Measurements from ENCODE around the gene FOXC1. TPM values are rescaled to one million over a fixed set of nuclear protein-coding genes. Genes with fewer than 3 reads are reported as not detected.

The FOXC1 gene
- total and polyA plus RNA-seq, 7 donors: 0.90 to 2.7 (median 1.5) TPM

GRCh38 chr6:1657116-1657770 lies 47.5 kb downstream of the FOXC1 start:
- no peaks in the 10 kb centered on the region for H3K27me3 ChIP-seq (ENCODE audit: insufficient read depth in 3 of 3, low read length in 2 of 3)
- intact Hi-C loops (cut with DNase I): no loop called here
- WGBS, 3 donors: 55 to 61% (median 61%) methylated on average over 13 of the region's 13 CpGs
- no peak overlapping the region for H3K27ac ChIP-seq
- no peak for TF ChIP-seq CTCF (IDR thresholded peaks at IDR 0.05)
- ATAC-seq: no peak
- no peak overlapping the region for H3K4me3 ChIP-seq
- H3K36me3 ChIP-seq (ENCODE audit: insufficient read depth in 1 of 2, low read depth in 1 of 2): no peaks in the 10 kb centered on the region
- no peaks in the 10 kb centered on the region for H3K9me3 ChIP-seq
- no peak for DNase-seq
- no peaks in the 10 kb centered on the region for H3K4me1 ChIP-seq

- WGBS, 3 donors: 76 to 88% (median 81%) methylated on average over 7 of the region's 7 CpGs
- H3K27ac ChIP-seq: no peak overlapping the region
These were observed 48.1 kb downstream of the FOXC1 start for GRCh38 chr6:1657771-1658165.

GRCh38 chr6:1658212-1659005 lies 48.7 kb downstream of the FOXC1 start:
- no peak for ATAC-seq
- no peaks in the 10 kb centered on the region for H3K36me3 ChIP-seq (ENCODE audit: insufficient read depth in 1 of 2, low read depth in 1 of 2)
- no peak for TF ChIP-seq CTCF (IDR thresholded peaks at IDR 0.05)
- H3K27me3 ChIP-seq (ENCODE audit: insufficient read depth in 3 of 3, low read length in 2 of 3): no peaks in the 10 kb centered on the region
- no peak for DNase-seq
- H3K4me1 ChIP-seq: no peaks in the 10 kb centered on the region
- H3K9me3 ChIP-seq: no peaks in the 10 kb centered on the region
- intact Hi-C loops (cut with DNase I): no loop called here
- WGBS, 3 donors: 91 to 93% (median 92%) methylated on average over 15 of the region's 15 CpGs
- no peak overlapping the region for H3K4me3 ChIP-seq
- H3K27ac ChIP-seq: no peak overlapping the region

More at GRCh38 chr6:1657771-1658165, 48.1 kb downstream of the FOXC1 start:
- H3K27me3 ChIP-seq (ENCODE audit: insufficient read depth in 3 of 3, low read length in 2 of 3): no peaks in the 10 kb centered on the region
- H3K36me3 ChIP-seq (ENCODE audit: insufficient read depth in 1 of 2, low read depth in 1 of 2): no peaks in the 10 kb centered on the region
- DNase-seq (no peak), ATAC-seq (no peak)
- no peaks in the 10 kb centered on the region for H3K9me3 ChIP-seq
- no peak for TF ChIP-seq CTCF (IDR thresholded peaks at IDR 0.05)
- no peak overlapping the region for H3K4me3 ChIP-seq
- H3K4me1 ChIP-seq: no peaks in the 10 kb centered on the region
- intact Hi-C loops (cut with DNase I): no loop called here

GRCh38 chr6:1659816-1660215 lies 50.1 kb downstream of the FOXC1 start:
- no peak for TF ChIP-seq CTCF (IDR thresholded peaks at IDR 0.05)
- H3K27ac ChIP-seq: no peak overlapping the region
- H3K27me3 ChIP-seq (ENCODE audit: insufficient read depth in 3 of 3, low read length in 2 of 3): no peaks in the 10 kb centered on the region
- no peak for ATAC-seq
- DNase-seq: no peak
- H3K36me3 ChIP-seq (ENCODE audit: insufficient read depth in 1 of 2, low read depth in 1 of 2): no peaks in the 10 kb centered on the region
- H3K4me1 ChIP-seq: no peaks in the 10 kb centered on the region
- no peaks in the 10 kb centered on the region for H3K9me3 ChIP-seq
- 84 to 96% (median 88%) methylated on average over 7 of the region's 7 CpGs for WGBS, 3 donors
- intact Hi-C loops (cut with DNase I): no loop called here
- H3K4me3 ChIP-seq: no peak overlapping the region

All from psoas muscle (tissue), 8 donors.